ENCODE measurements around the gene PDZD2. TPM values are rescaled to one million over a fixed set of nuclear protein-coding genes. Genes with fewer than 3 reads are reported as not detected.

The PDZD2 gene
- total and polyA plus RNA-seq, 3 donors from 2014 or later = 47.3 to 89.1 (median 83.9) TPM

DNA sequence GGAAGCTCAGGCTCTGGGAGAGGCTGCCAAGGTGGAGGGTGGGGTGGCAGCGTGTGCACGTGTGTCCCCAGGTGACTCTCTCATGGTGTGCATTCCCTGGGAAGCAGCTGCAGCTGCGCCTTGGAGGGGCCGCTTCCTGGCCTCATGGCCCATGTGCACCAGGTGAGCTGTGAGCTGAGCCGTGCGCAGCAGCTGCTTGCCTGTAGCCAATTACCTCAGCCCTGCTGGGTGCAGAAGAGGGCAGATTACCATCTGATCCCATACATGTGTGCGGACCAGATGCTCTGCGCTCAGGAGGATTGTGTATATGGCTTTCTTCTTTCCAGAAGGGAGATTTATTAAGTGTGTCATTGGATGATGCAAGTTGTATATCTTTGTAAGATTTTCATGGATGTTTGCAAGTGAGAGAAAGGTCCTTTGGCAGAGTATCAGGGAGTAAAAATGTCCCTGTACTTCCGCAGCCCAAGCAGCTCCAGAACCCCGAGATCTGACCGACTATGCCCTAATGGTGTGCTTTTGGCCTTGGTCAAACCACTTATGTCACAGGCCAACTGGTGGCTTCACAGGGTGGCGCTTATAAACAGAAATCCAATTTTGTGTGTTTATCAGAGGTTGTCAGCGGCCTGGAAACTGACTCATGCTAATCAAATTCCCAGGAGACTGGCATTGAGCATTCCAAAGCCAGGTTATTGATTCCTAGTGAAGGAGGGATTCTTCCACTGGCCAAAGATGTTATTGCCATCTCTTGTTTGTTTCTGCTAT, 305.9 kb downstream of the PDZD2 start:
- H3K27me3 ChIP-seq = no peaks in the 10 kb centered on the region
- TF ChIP-seq POLR2A (IDR thresholded peaks at IDR 0.05) = no peak
- TF ChIP-seq, protein P1, sequence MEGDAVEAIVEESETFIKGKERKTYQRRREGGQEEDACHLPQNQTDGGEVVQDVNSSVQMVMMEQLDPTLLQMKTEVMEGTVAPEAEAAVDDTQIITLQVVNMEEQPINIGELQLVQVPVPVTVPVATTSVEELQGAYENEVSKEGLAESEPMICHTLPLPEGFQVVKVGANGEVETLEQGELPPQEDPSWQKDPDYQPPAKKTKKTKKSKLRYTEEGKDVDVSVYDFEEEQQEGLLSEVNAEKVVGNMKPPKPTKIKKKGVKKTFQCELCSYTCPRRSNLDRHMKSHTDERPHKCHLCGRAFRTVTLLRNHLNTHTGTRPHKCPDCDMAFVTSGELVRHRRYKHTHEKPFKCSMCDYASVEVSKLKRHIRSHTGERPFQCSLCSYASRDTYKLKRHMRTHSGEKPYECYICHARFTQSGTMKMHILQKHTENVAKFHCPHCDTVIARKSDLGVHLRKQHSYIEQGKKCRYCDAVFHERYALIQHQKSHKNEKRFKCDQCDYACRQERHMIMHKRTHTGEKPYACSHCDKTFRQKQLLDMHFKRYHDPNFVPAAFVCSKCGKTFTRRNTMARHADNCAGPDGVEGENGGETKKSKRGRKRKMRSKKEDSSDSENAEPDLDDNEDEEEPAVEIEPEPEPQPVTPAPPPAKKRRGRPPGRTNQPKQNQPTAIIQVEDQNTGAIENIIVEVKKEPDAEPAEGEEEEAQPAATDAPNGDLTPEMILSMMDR (IDR thresholded peaks at IDR 0.05) = no peak
- H3K36me3 ChIP-seq (ENCODE audit: low read depth, missing control alignments) = no peaks in the 10 kb centered on the region
- H3K9me3 ChIP-seq = no peaks in the 10 kb centered on the region
- H3K4me3 ChIP-seq = no peak overlapping the region
- DNase-seq = no peak
- WGBS, 2 donors = 83 to 90% methylated on average over 10 to 11 of the region's 13 CpGs
- intact Hi-C loops (cut with DNase I; ENCODE audit: low total_unique reads) = no loop called here
- peaks cover 44% of the 10 kb centered on the region for H3K4me1 ChIP-seq
- peak overlapping the region; percentile 42 to 51 for H3K27ac ChIP-seq

DNA sequence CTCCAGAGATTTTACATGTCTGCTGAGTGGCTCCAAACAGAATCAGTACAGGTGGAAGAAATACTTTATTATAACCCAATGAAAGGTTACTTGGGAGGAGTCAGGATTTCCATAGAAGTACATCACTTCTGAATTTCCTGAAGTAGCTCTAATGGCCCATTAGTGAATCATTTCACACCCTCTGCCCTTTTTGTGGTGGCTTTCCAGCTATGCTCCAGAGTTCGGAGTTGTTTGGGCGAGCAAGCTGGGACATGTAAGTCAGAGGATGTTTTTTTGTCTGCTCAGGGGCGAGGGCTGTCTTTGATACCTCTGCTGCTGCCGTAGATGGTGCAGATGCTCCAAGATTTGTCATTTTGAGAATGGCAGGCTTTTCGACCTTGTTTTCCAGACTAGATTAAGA, 309.1 kb downstream of the PDZD2 start:
- DNase-seq = no peak
- Histone ChIP-seq H3K27me3 (no peaks in the 10 kb centered on the region), H3K9me3 (no peaks in the 10 kb centered on the region), H3K27ac (peak overlapping the region in 1 of 2 donors; percentile 47), H3K4me3 (no peak overlapping the region), H3K4me1 (peaks cover 39% of the 10 kb centered on the region), H3K36me3 (ENCODE audit: low read depth, missing control alignments) (no peaks in the 10 kb centered on the region)
- intact Hi-C loops (cut with DNase I; ENCODE audit: low total_unique reads) = no loop called here
- 32 to 61% methylated on average over 5 of the region's 5 CpGs for WGBS, 2 donors
- TF ChIP-seq, protein P1 (IDR thresholded peaks at IDR 0.05) = no peak
- no peak for TF ChIP-seq POLR2A (IDR thresholded peaks at IDR 0.05)

DNA sequence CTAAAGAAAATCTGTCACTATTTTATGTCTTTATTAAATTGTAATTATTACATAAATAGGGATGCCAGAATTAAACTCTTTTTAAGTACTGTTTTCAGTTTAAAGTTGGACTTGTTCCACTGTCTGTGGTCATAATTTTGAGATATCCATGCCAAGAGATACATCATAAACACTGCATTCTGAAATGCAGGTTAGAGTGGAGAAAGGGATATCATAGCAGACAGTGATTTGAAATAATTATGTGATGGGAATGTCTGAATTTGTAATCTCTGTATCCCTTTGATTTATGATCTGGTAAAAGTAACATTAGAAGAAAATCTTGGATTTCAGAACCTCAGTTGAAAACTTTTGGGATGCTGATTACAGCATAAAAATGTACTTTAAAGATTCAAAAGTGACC, 313.1 kb downstream of the PDZD2 start:
- no peak for DNase-seq
- intact Hi-C loops (cut with DNase I; ENCODE audit: low total_unique reads) = no loop called here
- Histone ChIP-seq H3K4me1 (peaks cover 15% of the 10 kb centered on the region), H3K4me3 (no peak overlapping the region), H3K27me3 (no peaks in the 10 kb centered on the region), H3K27ac (no peak overlapping the region), H3K36me3 (ENCODE audit: low read depth, missing control alignments) (no peaks in the 10 kb centered on the region), H3K9me3 (no peaks in the 10 kb centered on the region)
- TF ChIP-seq POLR2A (IDR thresholded peaks at IDR 0.05) = no peak
- TF ChIP-seq, protein P1 (IDR thresholded peaks at IDR 0.05) = no peak

DNA sequence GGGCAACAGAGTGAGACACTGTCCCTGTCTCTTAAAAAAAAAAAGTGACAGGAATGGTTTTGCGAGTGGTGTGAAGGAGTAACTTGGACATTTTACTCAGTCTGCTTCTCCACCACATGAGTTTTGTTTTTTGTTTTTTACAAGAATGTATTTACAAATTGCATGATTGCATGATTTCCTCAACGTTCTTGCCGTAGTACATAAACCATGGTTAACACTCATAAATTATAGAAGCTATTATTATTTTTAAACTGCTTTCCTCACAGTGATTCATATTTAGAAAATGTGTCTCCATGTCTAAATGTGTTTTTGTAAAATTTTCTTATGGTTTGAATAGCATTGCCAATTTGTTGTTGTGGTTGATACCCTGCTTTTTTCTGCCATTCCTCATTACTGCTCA, 315.2 kb downstream of the PDZD2 start:
- intact Hi-C loops (cut with DNase I; ENCODE audit: low total_unique reads) = no loop called here
- Histone ChIP-seq H3K27me3 (no peaks in the 10 kb centered on the region), H3K9me3 (no peaks in the 10 kb centered on the region), H3K4me1 (no peaks in the 10 kb centered on the region), H3K36me3 (ENCODE audit: low read depth, missing control alignments) (no peaks in the 10 kb centered on the region), H3K27ac (no peak overlapping the region), H3K4me3 (no peak overlapping the region)
- DNase-seq = no peak
- 64 to 68% methylated on average over 3 of the region's 3 CpGs for WGBS, 2 donors
- TF ChIP-seq, protein P1 (IDR thresholded peaks at IDR 0.05) = no peak
- TF ChIP-seq POLR2A (IDR thresholded peaks at IDR 0.05) = no peak

DNA sequence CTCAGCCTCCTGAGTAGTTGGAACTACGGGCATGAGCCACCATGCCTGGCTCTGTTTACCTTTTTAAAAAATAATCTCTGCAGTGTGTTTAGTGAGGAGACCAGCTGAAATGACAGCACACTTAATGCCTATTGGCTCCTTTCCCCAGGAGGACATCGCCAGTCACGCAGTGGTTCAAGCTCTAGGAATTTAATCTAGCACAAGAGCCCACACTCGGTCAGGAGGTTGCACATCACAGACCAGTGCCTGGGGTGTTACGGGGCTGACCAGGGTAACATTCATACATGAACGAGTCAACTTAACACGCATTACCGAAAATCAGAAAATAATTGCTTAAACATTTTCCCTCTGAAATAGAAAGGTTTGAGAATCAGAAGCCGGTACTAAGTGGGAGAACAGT, 318.2 kb downstream of the PDZD2 start:
- WGBS, 2 donors = 93 to 95% methylated on average over 9 of the region's 9 CpGs
- TF ChIP-seq POLR2A (IDR thresholded peaks at IDR 0.05) = no peak
- TF ChIP-seq, protein P1 (IDR thresholded peaks at IDR 0.05) = no peak
- no peaks in the 10 kb centered on the region for H3K27me3 ChIP-seq
- H3K9me3 ChIP-seq = no peaks in the 10 kb centered on the region
- H3K4me3 ChIP-seq = no peak overlapping the region
- no peak overlapping the region for H3K27ac ChIP-seq
- intact Hi-C loops (cut with DNase I; ENCODE audit: low total_unique reads) = no loop called here
- DNase-seq = no peak
- H3K36me3 ChIP-seq (ENCODE audit: low read depth, missing control alignments) = no peaks in the 10 kb centered on the region
- peaks cover 3% of the 10 kb centered on the region for H3K4me1 ChIP-seq

Measured in testis (tissue), 3 donors.